Stimulated activated naive CD4-positive, alpha-beta T cell (primary cell): ENCODE results near the gene CADM1.

Source experiments
- DNase-seq, 6 experiments: peaks; one replicate each; lab custom pipeline; 2025; lab: John Stamatoyannopoulos, UW

CADM1 gene

GRCh38 chr11:115317277-115318185 lies 186.7 kb downstream of the CADM1 start:
- no peak for DNase-seq

DNA sequence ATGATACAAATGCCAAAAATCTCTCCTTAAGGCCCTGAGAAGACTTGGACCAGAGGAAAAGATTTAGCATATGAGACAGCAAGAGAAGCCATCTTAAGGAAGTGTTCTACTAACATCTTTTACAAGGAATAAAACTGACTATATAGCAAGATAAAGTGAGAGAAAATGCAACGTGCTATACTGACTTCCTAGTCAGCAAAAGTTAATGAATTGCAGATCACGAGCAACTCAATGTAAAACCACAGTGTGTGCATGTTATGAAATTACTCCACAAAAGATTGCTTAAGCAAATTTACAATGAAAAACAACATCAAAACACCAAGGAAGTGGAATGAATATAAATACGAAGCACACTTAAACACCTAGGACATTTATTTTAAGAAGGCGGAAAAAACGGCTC lies 187.5 kb downstream of the CADM1 start:
- no peak for DNase-seq

GRCh38 chr11:115314330-115314920 lies 189.8 kb downstream of the CADM1 start:
- no peak for DNase-seq

GRCh38 chr11:115313224-115313838 lies 190.9 kb downstream of the CADM1 start:
- DNase-seq: no peak

GRCh38 chr11:115311949-115312348 lies 192.3 kb downstream of the CADM1 start:
- DNase-seq: no peak

DNA sequence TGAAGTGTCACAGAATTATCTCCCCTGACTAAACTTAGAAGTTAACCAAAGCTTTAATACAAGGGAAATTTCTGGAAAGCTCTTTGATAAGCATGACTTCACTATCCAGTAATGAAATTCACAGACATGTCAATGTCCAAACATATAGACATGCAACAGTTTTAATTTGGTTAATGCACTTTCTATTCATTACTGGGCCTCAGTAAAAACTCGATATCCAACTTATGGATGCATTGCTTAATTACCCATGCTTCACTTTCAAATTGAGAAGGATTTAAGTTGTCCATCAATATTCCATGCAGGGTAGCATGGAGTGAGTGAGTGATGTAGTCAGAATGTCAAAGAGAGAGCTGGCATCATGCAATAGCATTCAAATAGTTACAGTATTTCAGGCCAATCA lies 197.5 kb downstream of the CADM1 start:
- DNase-seq: no peak

GRCh38 chr11:115304774-115305472 lies 199.3 kb downstream of the CADM1 start:
- DNase-seq: no peak

- no peak for DNase-seq
These were observed 200.2 kb downstream of the CADM1 start for GRCh38 chr11:115303929-115304531.

DNA sequence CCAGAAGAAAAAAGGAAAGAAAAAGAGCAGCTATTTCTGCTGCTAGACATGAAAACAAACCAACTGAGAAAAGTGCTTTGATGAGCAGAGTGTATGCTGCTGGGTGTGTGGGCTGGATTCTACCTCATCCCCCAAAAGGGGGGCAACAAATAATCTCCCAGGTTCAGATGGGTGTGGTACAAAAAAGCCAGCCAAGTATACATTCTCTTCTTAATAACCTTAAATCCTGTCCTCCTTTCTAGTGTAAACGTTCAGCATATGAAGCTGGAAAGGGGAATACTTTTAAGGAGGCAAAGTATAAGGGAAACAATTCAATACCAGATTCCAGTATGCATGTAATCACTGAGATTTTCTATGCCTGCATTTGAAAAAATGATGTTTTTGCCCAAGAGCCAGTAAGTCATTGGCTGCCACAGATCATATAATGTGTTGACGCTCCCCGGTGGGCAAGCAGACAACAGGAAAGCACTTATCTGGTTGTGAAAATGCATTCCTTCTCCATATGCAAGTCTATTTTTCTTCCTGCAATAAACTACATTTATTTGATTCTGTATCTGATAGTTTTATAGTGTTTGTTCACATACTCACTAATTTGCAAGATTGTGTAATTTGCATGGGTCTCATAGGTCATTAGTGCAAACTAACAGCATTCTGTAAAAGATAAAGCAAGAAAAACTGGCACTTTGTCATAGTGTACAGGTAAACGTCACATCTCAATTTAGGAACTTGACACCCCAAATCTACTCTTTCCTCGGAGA lies 201.1 kb downstream of the CADM1 start:
- no peak for DNase-seq

- no peak for DNase-seq
These were observed 203.4 kb downstream of the CADM1 start for GRCh38 chr11:115300660-115301428.

- no peak for DNase-seq
These were observed 205.8 kb downstream of the CADM1 start for GRCh38 chr11:115298300-115299012.

DNA sequence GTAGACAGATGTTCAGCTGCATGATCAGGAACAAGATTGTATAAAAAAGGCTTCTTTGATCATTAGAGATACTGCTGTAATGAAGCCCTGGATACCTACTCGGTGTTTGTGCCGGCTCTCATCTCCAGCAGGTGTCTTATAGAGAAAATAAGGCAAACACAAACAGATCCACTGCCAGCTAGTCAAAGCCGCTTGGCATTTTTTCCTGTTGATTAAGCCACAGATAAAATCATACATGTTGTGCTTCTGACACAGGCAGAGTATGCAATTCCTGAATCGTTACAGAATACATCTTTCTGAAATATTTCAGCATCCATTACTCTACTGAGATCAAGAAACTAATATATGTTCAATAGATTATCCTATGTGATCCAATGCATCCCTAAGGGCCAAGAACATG lies 206.9 kb downstream of the CADM1 start:
- DNase-seq: no peak

DNA sequence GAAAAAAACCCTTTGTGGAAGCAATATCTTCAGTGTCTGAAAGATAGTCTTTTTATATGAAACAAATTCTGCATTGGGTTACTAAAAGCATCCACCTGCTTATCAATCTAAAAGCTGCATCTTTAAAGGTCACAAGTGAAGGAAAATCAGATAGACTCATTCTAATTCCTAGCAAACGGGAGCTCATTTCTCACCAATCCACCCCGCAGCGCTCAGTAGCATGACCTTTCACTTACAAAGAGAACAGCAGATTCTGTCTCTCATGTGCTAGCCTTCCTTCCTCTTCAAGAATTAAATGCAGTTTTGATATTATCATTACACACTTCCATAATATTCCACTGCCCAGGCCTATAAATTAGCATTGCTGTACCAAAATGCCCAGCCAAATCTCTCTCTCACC lies 212.9 kb downstream of the CADM1 start:
- no peak for DNase-seq

GRCh38 chr11:115290893-115291292 lies 213.3 kb downstream of the CADM1 start:
- no peak for DNase-seq

DNA sequence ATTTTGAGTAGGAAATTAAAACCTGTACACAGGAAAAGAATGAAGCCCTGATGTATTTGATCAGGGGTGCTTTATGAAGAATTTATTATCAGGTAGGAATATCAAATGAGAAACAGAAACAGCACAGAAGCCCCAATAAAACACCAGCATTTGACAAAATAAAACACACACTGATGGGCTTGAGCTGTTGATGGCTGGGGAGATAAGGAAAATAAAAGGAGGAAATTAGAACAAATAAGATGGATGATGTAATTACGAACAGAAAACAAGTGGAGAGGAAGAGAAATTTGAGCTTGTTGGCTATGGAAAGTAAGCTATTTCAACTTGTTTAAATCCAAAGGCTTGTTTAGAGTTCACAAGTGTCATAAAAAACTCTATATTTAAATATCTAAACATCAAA lies 213.7 kb downstream of the CADM1 start:
- DNase-seq: no peak

- DNase-seq: no peak
These were observed 216.9 kb downstream of the CADM1 start for GRCh38 chr11:115287266-115287665.

DNA sequence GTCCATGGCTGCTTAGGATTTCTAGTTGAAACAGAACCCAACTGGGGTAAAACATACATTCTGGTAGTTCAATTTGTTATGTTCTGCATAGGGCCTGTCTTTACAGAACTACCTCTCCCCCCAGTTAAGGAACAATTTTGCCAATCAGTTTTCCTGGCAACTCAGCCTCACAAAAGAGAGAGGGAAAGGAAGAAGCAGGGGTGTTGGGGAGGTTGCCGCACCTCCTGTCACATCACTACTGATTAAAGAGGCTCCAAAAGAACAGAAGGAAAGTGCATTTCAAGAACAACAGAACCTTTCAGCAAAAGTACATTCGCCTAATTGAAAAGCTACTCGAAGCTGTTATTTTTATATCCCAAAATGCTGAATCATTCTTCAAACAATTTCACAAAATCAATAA lies 217.6 kb downstream of the CADM1 start:
- DNase-seq: no peak

DNA sequence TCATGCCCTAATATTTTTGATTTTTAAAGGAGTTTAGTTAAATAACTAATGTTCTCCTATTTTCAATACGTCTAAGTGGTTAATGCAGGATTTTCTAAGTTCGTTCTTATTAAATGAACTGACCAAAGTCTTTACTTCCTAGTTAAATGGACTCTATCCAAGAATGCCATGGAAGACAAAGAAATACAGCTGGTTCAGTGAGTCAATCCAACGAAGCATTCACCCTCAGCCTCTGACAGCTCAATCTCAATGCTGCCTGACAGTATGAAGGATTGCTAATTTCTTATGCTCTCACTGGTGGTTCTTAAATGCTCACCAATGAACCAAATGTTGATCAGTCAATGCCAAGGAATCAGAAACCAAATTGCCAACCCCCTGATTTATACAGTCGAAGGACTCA lies 219.4 kb downstream of the CADM1 start:
- DNase-seq: no peak

- DNase-seq: no peak
These were observed 221.3 kb downstream of the CADM1 start for GRCh38 chr11:115282923-115283322.

DNA sequence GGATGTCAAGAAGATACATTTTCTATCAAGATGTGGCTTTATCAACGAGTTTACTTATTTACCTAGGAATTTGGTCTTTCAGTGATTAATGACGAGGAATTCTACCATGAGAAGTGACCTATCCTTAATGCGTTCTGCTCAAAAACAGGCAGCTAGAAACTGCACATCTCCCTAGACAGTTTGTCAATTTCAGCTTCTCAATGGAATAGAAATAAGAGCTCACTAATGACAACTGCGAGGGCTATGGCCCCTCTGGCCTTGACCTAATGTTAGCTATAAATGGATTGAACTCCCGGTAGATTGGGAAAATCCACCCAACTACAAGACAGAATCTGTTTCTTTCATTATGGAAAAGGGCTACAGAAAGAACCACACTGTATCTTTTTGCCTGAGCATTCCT lies 223.4 kb downstream of the CADM1 start:
- DNase-seq: no peak
